Measurements from ENCODE around the gene H1-8.

- TF ChIP-seq CTCF (IDR thresholded peaks at IDR 0.05 in 4 of 5, conservative IDR thresholded peaks at IDR 0.05 in 1 of 5) = no peak
- peak in 1 of 2 donors; percentile 11 for TF ChIP-seq POLR2A (IDR thresholded peaks at IDR 0.05)
Measured at GRCh38 chr3:129599607-129600006, 56.6 kb downstream of the H1-8 start.

Data from gastrocnemius medialis (tissue), 4 donors.